ENCODE measurements around the gene NUMA1.

The NUMA1 gene

GRCh38 chr11:72001834-72002591, 78.3 kb downstream of the NUMA1 start:
- no peak for DNase-seq (ENCODE audit: extremely low read depth in 1 of 2, low read depth in 1 of 2)

DNA sequence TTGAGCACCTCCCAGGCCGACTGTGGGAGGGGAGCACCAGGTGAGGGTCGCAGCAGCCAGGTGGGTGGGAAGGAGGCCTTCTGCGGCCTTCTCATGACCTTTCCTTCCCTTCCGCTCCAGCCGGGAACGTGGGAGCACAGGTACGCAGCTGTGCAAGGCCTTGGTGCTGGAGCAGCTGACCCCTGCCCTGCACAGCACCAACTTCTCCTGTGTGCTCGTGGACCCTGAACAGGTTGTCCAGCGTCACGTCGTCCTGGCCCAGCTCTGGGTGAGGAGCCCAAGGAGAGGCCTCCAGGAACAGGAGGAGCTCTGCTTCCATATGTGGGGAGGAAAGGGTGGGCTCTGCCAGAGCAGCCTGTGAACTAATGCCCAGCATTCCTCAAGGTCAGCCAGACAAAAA, 79.1 kb downstream of the NUMA1 start:
- DNase-seq (ENCODE audit: extremely low read depth in 1 of 2, low read depth in 1 of 2), result no peak

GRCh38 chr11:72000202-72000867, 80.0 kb downstream of the NUMA1 start:
- DNase-seq (ENCODE audit: extremely low read depth in 1 of 2, low read depth in 1 of 2), result no peak

DNA sequence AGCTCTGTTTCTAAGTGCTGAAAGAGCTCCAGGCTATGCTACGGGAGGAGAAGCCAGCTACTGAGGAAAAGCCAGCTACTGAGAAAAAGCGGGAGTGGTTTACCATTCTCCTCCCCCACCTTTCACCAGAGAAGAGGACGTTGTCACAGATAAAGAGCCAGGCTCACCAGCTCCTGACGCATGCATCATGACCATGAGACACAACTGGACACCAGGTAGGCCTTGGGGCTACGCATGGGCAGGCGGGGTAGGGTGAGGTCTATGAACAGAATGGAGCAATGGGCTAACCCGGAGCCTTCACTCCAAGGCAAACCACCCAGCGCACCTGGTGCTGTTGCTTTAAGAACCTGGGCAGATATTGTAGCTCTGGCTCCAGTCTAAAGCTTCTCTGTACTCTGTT, 80.5 kb downstream of the NUMA1 start:
- no peak for DNase-seq (ENCODE audit: extremely low read depth in 1 of 2, low read depth in 1 of 2)

DNA sequence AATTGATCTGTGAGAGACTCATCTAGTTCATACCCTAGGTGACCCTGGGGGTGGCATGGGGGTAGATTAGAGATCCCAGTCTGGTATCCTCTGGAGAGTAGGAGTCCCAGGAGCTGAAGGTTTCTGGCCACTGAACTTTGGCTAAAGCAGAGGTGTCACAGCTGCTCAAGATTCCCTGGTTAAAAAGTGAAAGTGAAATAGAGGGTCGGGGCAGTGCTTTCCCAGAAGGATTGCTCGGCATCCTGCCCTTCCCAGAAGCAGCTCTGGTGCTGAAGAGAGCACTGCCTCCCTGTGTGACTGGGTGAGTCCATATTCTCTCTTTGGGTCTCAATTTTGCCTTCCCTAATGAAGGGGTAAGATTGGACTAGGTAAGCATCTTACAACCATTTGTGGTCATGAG, 81.0 kb downstream of the NUMA1 start:
- no peak for DNase-seq (ENCODE audit: extremely low read depth in 1 of 2, low read depth in 1 of 2)

- no peak for DNase-seq (ENCODE audit: extremely low read depth in 1 of 2, low read depth in 1 of 2)
These were observed 81.6 kb downstream of the NUMA1 start, which contains the start of gene IL18BP for GRCh38 chr11:71998649-71999310. Gene IL18BP, plus strand, starts transcription at chr11:71998909. Its CDS starts 1,076 bp downstream, at chr11:71999985.

DNA sequence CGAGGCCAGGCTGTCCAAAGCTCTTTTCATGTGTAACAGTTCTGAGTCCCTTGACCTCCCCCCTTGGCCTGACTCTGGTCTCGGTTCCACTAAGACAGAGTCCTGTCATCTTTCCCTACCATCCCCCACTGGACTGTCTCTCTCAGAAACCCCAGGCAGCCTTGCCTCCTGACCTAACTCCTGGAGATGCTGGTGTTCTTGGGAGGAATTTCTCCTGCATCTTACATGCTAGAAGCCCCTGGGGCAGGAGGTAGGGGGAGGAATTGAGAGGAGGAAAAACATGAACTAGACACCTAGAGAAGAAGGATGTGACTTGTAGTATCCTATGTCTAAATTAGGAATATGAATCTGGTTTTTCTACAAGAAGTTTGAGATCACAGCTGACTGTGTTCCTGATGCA, 82.3 kb downstream of the NUMA1 start:
- no peak for DNase-seq (ENCODE audit: extremely low read depth in 1 of 2, low read depth in 1 of 2)

DNA sequence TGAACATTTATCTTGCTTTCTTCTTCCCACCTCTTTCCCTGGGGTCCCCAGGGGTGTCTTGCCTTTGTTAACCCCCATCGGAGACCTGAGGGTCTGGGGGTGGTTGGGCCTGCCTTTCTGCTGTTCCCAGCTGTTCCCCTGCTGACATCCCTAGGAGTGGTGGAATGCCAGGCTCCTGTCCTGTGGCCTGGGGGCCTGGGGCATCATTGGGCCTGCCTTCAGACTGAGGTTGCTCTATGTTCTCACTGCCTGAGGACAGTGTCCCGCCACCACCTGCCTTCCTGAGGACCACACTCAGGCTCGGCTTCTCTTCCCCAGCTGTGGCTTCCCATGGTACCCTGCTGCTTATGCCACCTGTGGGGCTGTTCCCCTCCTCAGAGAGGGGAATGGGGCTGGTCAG, 82.7 kb downstream of the NUMA1 start:
- DNase-seq (ENCODE audit: extremely low read depth in 1 of 2, low read depth in 1 of 2), result no peak

DNA sequence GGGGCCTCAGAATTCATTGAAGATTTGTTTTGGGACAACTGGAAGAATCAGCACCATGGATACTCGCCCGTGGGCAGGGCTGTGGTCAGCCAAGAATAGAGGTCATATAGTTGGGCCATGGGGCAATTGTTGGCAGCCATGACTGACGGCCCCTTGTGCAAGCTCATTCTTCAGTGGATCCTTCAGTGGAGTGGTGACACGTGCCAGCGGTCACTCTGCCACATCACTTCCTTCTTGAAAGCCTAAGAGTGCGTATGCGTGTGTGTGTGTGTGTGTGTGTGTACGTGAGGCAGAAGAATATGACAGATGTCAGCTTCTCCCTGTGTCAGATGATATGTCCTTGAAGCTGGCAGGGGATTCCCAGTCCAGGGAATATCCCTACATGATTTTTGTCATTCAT, 83.4 kb downstream of the NUMA1 start:
- DNase-seq (ENCODE audit: extremely low read depth in 1 of 2, low read depth in 1 of 2), result no peak

- no peak for DNase-seq (ENCODE audit: extremely low read depth in 1 of 2, low read depth in 1 of 2)
These were observed 83.8 kb downstream of the NUMA1 start for GRCh38 chr11:71996517-71996916.

DNA sequence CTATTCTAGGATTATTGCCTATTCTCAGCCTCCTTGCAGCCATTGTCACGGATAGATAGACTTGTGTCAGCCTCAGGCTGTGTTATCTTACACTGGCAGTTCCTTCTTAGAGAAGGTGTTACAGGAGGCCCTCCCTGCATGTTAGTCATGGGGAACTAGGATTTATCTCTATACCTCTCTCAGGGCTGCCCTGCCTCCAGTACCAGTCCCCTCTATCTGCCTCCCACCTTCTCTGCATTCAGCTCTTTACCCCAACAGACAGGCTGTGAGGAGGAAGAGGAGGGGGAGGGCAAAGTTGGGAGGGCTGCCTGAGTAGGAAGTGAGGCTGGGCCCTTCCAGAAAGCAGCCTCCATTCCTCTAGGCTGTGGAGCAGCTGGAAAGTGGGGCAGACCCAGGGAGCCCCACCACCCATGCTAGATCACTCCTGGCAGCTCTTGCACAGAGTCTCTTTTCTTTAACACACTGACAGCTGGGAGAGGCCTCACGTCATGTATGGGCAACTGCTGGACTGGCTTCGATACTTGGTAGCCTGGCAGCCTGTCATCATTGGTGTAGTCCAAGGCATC, 84.5 kb downstream of the NUMA1 start:
- DNase-seq (ENCODE audit: extremely low read depth in 1 of 2, low read depth in 1 of 2), result no peak

DNA sequence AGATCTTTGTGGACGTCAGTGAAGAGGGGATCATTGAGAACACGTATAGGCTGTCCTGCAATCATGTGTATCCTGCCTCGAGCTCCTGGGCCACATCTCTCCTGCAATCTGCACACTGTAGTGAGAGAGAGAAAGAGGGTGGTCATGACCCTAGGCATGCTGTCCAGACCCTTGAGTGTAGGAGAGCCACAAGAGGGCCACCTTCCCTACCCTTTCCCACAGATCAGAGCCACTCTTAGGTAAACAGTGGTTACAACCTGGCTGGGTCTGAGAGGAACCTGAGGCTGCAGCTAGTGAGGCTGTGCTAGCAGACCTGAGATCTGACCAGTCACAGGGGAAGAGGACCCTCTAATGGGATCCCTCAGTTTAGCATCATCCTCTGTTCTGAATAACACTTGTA, 85.6 kb downstream of the NUMA1 start:
- DNase-seq (ENCODE audit: extremely low read depth in 1 of 2, low read depth in 1 of 2), result no peak

- DNase-seq (ENCODE audit: extremely low read depth in 1 of 2, low read depth in 1 of 2), result no peak
These were observed 88.1 kb downstream of the NUMA1 start for GRCh38 chr11:71992136-71992730.

- no peak for DNase-seq (ENCODE audit: extremely low read depth in 1 of 2, low read depth in 1 of 2)
These were observed 88.8 kb downstream of the NUMA1 start for GRCh38 chr11:71991494-71991893.

DNA sequence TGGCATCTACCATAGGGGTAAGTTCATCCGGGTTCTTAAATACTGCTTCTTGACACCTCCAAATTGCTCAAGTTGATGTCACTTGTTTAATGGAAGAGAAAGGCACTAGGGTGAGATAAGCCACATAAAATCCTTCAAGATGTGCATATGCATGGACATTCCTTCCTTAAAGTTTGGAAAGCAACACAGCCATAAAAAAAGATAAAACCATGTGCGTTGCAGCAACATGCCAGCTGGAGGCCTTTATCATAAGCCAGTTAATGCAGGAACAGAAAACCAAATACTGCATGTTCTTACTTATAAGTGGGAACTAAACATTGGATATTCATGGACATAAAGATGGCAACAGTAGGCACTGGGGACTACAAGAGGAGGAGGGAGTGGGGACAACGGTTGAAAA, 89.6 kb downstream of the NUMA1 start:
- DNase-seq (ENCODE audit: extremely low read depth in 1 of 2, low read depth in 1 of 2), result no peak

- DNase-seq (ENCODE audit: extremely low read depth in 1 of 2, low read depth in 1 of 2), result no peak
These were observed 92.3 kb downstream of the NUMA1 start for GRCh38 chr11:71988050-71988449.

DNA sequence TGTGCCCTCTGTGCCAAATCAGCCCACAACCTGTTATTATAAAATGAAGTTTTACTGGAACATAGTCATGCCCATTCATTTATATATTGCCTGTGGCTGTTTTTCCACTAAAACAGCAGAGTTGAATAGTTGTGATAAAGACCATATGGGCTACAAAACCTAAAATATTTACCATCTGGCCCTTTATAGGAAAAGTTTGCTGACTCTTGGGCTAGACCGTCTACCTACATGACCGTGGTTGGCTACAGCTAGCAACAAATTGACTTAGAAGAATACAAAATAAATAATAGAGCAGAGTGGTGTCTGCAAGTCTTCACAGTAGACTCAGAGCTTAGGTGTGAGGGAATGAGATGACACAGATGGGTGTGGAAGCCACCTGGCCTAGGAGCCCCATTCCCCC, 92.8 kb downstream of the NUMA1 start:
- no peak for DNase-seq (ENCODE audit: extremely low read depth in 1 of 2, low read depth in 1 of 2)

DNA sequence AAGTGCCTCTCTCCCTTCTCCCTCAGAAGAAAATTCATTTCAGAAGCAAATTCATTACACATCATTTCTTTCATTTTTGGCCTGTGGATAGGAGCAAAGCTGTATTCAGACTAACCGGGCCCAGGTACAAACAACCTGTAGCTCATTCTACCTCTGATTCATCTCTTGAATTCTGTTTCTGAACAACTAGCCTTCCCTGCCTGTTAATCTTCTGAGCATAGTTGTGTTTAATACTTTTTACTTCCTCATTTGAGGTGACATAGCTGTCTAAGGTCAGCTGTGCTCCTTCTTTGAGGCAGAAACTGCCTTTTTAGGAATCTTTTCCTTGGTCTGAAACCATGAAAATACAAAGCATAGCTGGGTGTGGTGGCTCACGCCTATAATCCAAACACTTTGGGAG, 94.2 kb downstream of the NUMA1 start:
- no peak for DNase-seq (ENCODE audit: extremely low read depth in 1 of 2, low read depth in 1 of 2)

DNA sequence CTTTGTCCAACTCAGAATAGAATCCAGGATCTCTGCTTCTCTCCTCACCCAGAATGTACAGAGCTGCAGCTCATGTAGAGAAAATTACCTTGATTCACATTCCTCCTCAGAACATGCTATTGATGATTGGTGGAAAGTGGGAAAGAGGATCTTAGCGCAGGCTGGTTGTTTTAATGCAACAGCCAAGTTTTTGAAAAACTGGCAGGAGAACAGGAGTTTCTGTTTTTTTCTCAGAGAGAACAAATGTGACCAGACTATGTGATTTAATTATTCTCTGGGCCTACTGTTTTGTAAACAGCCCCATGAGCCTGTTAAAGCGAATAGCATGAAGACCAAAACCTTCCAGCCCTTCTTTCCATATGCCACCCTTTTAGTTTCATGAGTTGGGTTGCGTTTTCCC, 100.7 kb downstream of the NUMA1 start:
- no peak for DNase-seq (ENCODE audit: extremely low read depth in 1 of 2, low read depth in 1 of 2)

DNA sequence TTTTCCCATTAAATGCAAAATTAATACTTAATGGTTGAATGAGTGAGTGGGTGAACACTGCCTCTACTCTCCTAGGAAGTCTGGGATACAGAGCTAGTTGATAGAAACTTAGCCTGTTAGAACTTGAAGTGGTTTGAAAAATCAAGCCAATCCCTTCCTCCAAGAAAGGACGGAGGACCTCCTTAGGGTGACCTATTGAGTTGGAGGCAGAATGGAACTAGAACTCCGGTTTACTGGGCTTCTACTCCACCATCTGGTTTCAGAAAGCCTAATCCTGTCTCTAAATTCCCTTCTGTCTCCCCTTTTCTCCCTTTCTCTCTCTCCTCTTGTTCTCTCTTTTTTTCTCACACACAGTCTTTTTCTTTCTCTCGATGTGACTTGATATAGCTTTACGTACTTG, 101.2 kb downstream of the NUMA1 start:
- DNase-seq (ENCODE audit: extremely low read depth in 1 of 2, low read depth in 1 of 2), result no peak

- no peak for DNase-seq (ENCODE audit: extremely low read depth in 1 of 2, low read depth in 1 of 2)
These were observed 102.5 kb downstream of the NUMA1 start for GRCh38 chr11:71977743-71978418.
